GM18502 (cell line): Measurements from ENCODE around the gene PRRG1.
"Not testable (repeated sequence)": the region's sequence is repeated elsewhere in the genome, so short reads cannot be mapped to it uniquely, and the experiment has no call there.

Experiments
- ATAC-seq: cut with Tn5 transposase; IDR thresholded peaks from one replicate; pipeline ENCODE4 v1.9.1; 2021; ENCODE audit warnings: mild to moderate bottlenecking; ENCODE audit not compliant: unreplicated experiment, poor library complexity

Gene PRRG1

GRCh38 chrX:37371578-37371991, 22.4 kb downstream of the PRRG1 start:
- ATAC-seq = no peak

- no peak for ATAC-seq
Observed at GRCh38 chrX:37378404-37378803, 29.2 kb downstream of the PRRG1 start.

GRCh38 chrX:37378830-37379229, 29.7 kb downstream of the PRRG1 start:
- ATAC-seq = no peak

GRCh38 chrX:37380256-37380655, 31.1 kb downstream of the PRRG1 start:
- ATAC-seq = no peak

- ATAC-seq = no peak
Observed at GRCh38 chrX:37380924-37381323, 31.8 kb downstream of the PRRG1 start.

GRCh38 chrX:37383313-37383712, 34.1 kb downstream of the PRRG1 start:
- ATAC-seq = no peak

- ATAC-seq = no peak
Observed at GRCh38 chrX:37388413-37388812, 39.2 kb downstream of the PRRG1 start.

- no peak for ATAC-seq
Observed at GRCh38 chrX:37405956-37406355, 56.8 kb downstream of the PRRG1 start.

- ATAC-seq = no peak
Observed at GRCh38 chrX:37407736-37408135, 58.6 kb downstream of the PRRG1 start.

GRCh38 chrX:37409278-37409677, 60.1 kb downstream of the PRRG1 start:
- no peak for ATAC-seq

GRCh38 chrX:37420185-37420584, 71.0 kb downstream of the PRRG1 start:
- ATAC-seq = no peak

GRCh38 chrX:37420756-37421155, 71.6 kb downstream of the PRRG1 start:
- no peak for ATAC-seq

GRCh38 chrX:37424000-37424429, 74.9 kb downstream of the PRRG1 start:
- no peak for ATAC-seq

GRCh38 chrX:37425370-37425769, 76.2 kb downstream of the PRRG1 start:
- no peak for ATAC-seq

- not testable (repeated sequence) for ATAC-seq
Observed at GRCh38 chrX:37428962-37429361, 79.8 kb downstream of the PRRG1 start.

GRCh38 chrX:37434362-37434761, 85.2 kb downstream of the PRRG1 start:
- ATAC-seq = no peak

- no peak for ATAC-seq
Observed at GRCh38 chrX:37437160-37437559, 88.0 kb downstream of the PRRG1 start.

- ATAC-seq = no peak
Observed at GRCh38 chrX:37441377-37441776, 92.2 kb downstream of the PRRG1 start.

- ATAC-seq = no peak
Observed at GRCh38 chrX:37445182-37445581, 96.0 kb downstream of the PRRG1 start.

- ATAC-seq = no peak
Observed at GRCh38 chrX:37453821-37454220, 104.7 kb downstream of the PRRG1 start.

- no peak for ATAC-seq
Observed at GRCh38 chrX:37454537-37455285, 105.5 kb downstream of the PRRG1 start.

GRCh38 chrX:37455381-37455780, 106.2 kb downstream of the PRRG1 start:
- no peak for ATAC-seq
